GM23338 (cell line): Measurements from ENCODE around the gene TAGLN2. TPM values are rescaled to one million over a fixed set of nuclear protein-coding genes. Genes with fewer than 3 reads are reported as not detected.

Experiments
- ATAC-seq: fragments of 200-7000 bp; cut with Tn5 transposase; 3 replicates; pipeline ENCODE4 v1.9.1; 2020
- DNase-seq: peaks from one replicate; pipeline ENCODE4 v3.0.0-alpha.2; 2015; ENCODE audit warnings: low spot score
- H2AFZ ChIP-seq: fragments of 200-600 bp; sonication (generic); 2 replicates; pipeline ENCODE4 v1.8.0; 2016; ENCODE audit warnings: antibody characterized with exemption, mild to moderate bottlenecking, moderate library complexity
- H3F3A ChIP-seq: fragments of 200-600 bp; sonication (generic); replicated peaks from 2 replicates; pipeline ENCODE4 v1.8.0; 2017; ENCODE audit warnings: antibody characterized with exemption, mixed run types, low read depth
- H3K27ac ChIP-seq: fragments of 200-600 bp; sonication (generic); 2 replicates; pipeline ENCODE4 v1.6.1; 2016; ENCODE audit warnings: low read depth
- H3K27me3 ChIP-seq: fragments of 200-600 bp; sonication (generic); 2 replicates; pipeline ENCODE4 v1.8.0; 2016; ENCODE audit warnings: mild to moderate bottlenecking, mixed run types, moderate library complexity; ENCODE audit not compliant: insufficient read depth
- H3K36me3 ChIP-seq: fragments of 200-600 bp; sonication (generic); 2 replicates; pipeline ENCODE4 v1.8.0; 2016; ENCODE audit warnings: mild to moderate bottlenecking; ENCODE audit not compliant: insufficient read depth
- H3K4me1 ChIP-seq: fragments of 200-600 bp; sonication (generic); 2 replicates; pipeline ENCODE4 v1.8.0; 2016; ENCODE audit warnings: mild to moderate bottlenecking, moderate library complexity; ENCODE audit not compliant: insufficient read depth
- H3K4me2 ChIP-seq: fragments of 200-600 bp; sonication (generic); 2 replicates; pipeline ENCODE4 v1.7.1; 2017; ENCODE audit warnings: mixed run types
- H3K4me3 ChIP-seq: fragments of 200-600 bp; sonication (generic); 2 replicates; pipeline ENCODE4 v1.6.1; 2016; ENCODE audit warnings: mixed run types
- H3K79me2 ChIP-seq: fragments of 200-600 bp; sonication (generic); replicated peaks from 2 replicates; pipeline ENCODE4 v1.8.0; 2017; ENCODE audit warnings: mild to moderate bottlenecking; ENCODE audit not compliant: insufficient read depth
- H3K9me2 ChIP-seq: fragments of 200-600 bp; sonication (generic); 2 replicates; pipeline ENCODE4 v1.8.0; 2017; ENCODE audit not compliant: insufficient read depth
- H4K20me1 ChIP-seq: fragments of 200-600 bp; sonication (generic); replicated peaks from 2 replicates; pipeline ENCODE4 v1.8.0; 2017; ENCODE audit warnings: mild to moderate bottlenecking; ENCODE audit not compliant: insufficient read depth
- H3K27ac Mint-ChIP-seq: 2 replicates; pipeline ENCODE4 v1.8.0; 2020; ENCODE audit warnings: inconsistent platforms, mild to moderate bottlenecking, moderate library complexity, mixed read lengths
- H3K27me3 Mint-ChIP-seq: 3 replicates; pipeline ENCODE4 v1.8.0; 2022; ENCODE audit warnings: low read depth, mild to moderate bottlenecking, moderate library complexity, mixed read lengths, inconsistent platforms; ENCODE audit not compliant: insufficient read depth, poor library complexity
- H3K36me3 Mint-ChIP-seq: 3 replicates; pipeline ENCODE4 v1.8.0; 2021; ENCODE audit warnings: low read depth, mild to moderate bottlenecking, inconsistent platforms, moderate library complexity, mixed read lengths
- H3K4me1 Mint-ChIP-seq: 3 replicates; pipeline ENCODE4 v1.8.0; 2020; ENCODE audit warnings: mild to moderate bottlenecking, inconsistent platforms, mixed read lengths
- H3K4me3 Mint-ChIP-seq: 3 replicates; pipeline ENCODE4 v1.8.0; 2021; ENCODE audit warnings: moderate library complexity, mild to moderate bottlenecking, inconsistent platforms, mixed read lengths
- H3K9me3 Mint-ChIP-seq: 3 replicates; pipeline ENCODE4 v1.8.0; 2020; ENCODE audit warnings: moderate library complexity, mild to moderate bottlenecking, inconsistent platforms, mixed read lengths
- ETS1 ChIP-seq: IDR thresholded peaks from 2 replicates; pipeline ENCODE4 v1.6.1; 2016; ENCODE audit warnings: antibody characterized with exemption
- EZH2 ChIP-seq: fragments of 200-600 bp; sonication (generic); IDR thresholded peaks from one replicate; pipeline ENCODE4 v1.8.0; 2017; ENCODE audit warnings: antibody characterized with exemption, mild to moderate bottlenecking, low read depth; ENCODE audit not compliant: unreplicated experiment
- EZH2phosphoT487 ChIP-seq: fragments of 200-600 bp; sonication (generic); IDR thresholded peaks from one replicate; pipeline ENCODE4 v1.8.1; 2018; ENCODE audit warnings: antibody characterized with exemption; ENCODE audit not compliant: unreplicated experiment
- JUNB ChIP-seq: IDR thresholded peaks from one replicate; pipeline ENCODE4 v1.6.1; 2016; ENCODE audit warnings: antibody characterized with exemption; ENCODE audit not compliant: unreplicated experiment
- NANOG ChIP-seq: IDR thresholded peaks from 2 replicates; pipeline ENCODE4 v1.6.1; 2016; ENCODE audit warnings: antibody characterized with exemption, borderline replicate concordance
- POLR2AphosphoS5 ChIP-seq: IDR thresholded peaks from 2 replicates; pipeline ENCODE4 v1.6.1; 2016; ENCODE audit warnings: antibody characterized with exemption, low read depth
- REST ChIP-seq: IDR thresholded peaks from one replicate; pipeline ENCODE4 v1.6.1; 2018; ENCODE audit warnings: antibody characterized with exemption; ENCODE audit not compliant: unreplicated experiment
- STAT1 ChIP-seq: IDR thresholded peaks from one replicate; pipeline ENCODE4 v1.6.1; 2016; ENCODE audit warnings: antibody characterized with exemption; ENCODE audit not compliant: unreplicated experiment
- ZNF114 ChIP-seq: fragments of 250-450 bp; sonication (Bioruptor Pico); IDR thresholded peaks from 2 replicates; pipeline ENCODE4 v1.5.0; 2020; ENCODE audit warnings: mild to moderate bottlenecking, moderate library complexity
- ZNF331 ChIP-seq: fragments of 250-450 bp; sonication (Bioruptor Pico); IDR thresholded peaks from 2 replicates; pipeline ENCODE4 v1.5.0; 2020; ENCODE audit warnings: low read depth, mild to moderate bottlenecking, moderate library complexity
- ZNF462 ChIP-seq: fragments of 250-450 bp; sonication (Bioruptor Pico); IDR thresholded peaks from 2 replicates; pipeline ENCODE4 v1.5.0; 2020; ENCODE audit warnings: mild to moderate bottlenecking, moderate library complexity
- polyA plus RNA-seq: library from polyadenylated mRNA; unstranded; fragments of >200 nt; fragmentation: Nextera tagmentation; extraction: Ambion mirVana; gene quantifications from 2 replicates; pipeline ENCODE4 v1.2.1, GENCODE V29; 2016
- total RNA-seq: library from RNA; depleted of rRNA; stranded (reverse); fragments of >200 nt; shearing (Covaris generic); gene quantifications from 2 replicates; pipeline ENCODE4 v1.2.3, GENCODE V29; 2014

TAGLN2 gene
- total and polyA plus RNA-seq, 2 experiments from 2014 or later, result 58.2 to 60.1 TPM

- no peaks in the 10 kb centered on the region for H4K20me1 ChIP-seq
Observed at GRCh38 chr1:159873530-159874143, 51.7 kb downstream of the TAGLN2 start.

GRCh38 chr1:159872891-159873290, 52.4 kb downstream of the TAGLN2 start:
- Mint-ChIP-seq H3K4me1 (peaks cover 4% of the 10 kb centered on the region; the same call in 2 of the 3 replicates), H3K27me3 (peaks cover 3% of the 10 kb centered on the region), H3K9me3 (no peaks in the 10 kb centered on the region), H3K4me3 (no peak overlapping the region), H3K27ac (no peak overlapping the region; the same call in 1 of the 2 replicates), H3K36me3 (no peaks in the 10 kb centered on the region)
- Histone ChIP-seq H4K20me1 (no peaks in the 10 kb centered on the region), H3K4me2 (no peak overlapping the region), H3K9me2 (no peaks in the 10 kb centered on the region; the same call in 1 of the 2 replicates), H2AFZ (no peak overlapping the region), H3K27ac (no peak overlapping the region), H3K79me2 (no peaks in the 10 kb centered on the region), H3K4me3 (no peak overlapping the region), H3K4me1 (no peaks in the 10 kb centered on the region), H3K36me3 (no peaks in the 10 kb centered on the region; the same call in 1 of the 2 replicates), H3F3A (no peaks in the 10 kb centered on the region), H3K27me3 (no peaks in the 10 kb centered on the region)
- ATAC-seq (no peak), DNase-seq (peak; percentile 17)
- TF ChIP-seq POLR2AphosphoS5 (no peak), ZNF462 (CRISPR knock-in tag) (no peak), REST (no peak), NANOG (no peak), STAT1 (no peak), EZH2 (no peak), EZH2phosphoT487 (no peak), ZNF114 (CRISPR knock-in tag) (no peak), ZNF331 (no peak), ETS1 (no peak)

More at GRCh38 chr1:159873530-159874143, 51.7 kb downstream of the TAGLN2 start:
- H3K36me3 Mint-ChIP-seq, result no peaks in the 10 kb centered on the region
- Histone ChIP-seq H3K4me3 (no peak overlapping the region), H3K27me3 (no peaks in the 10 kb centered on the region), H3K4me1 (no peaks in the 10 kb centered on the region), H3K9me2 (no peaks in the 10 kb centered on the region; the same call in 1 of the 2 replicates), H3K27ac (no peak overlapping the region), H3K4me2 (no peak overlapping the region), H2AFZ (no peak overlapping the region), H3K36me3 (no peaks in the 10 kb centered on the region), H3K79me2 (no peaks in the 10 kb centered on the region), H3F3A (no peaks in the 10 kb centered on the region)
- no peaks in the 10 kb centered on the region for H3K9me3 Mint-ChIP-seq
- DNase-seq, result no peak
- no peak overlapping the region for H3K27ac Mint-ChIP-seq
- H3K27me3 Mint-ChIP-seq, result peaks cover 3% of the 10 kb centered on the region
- H3K4me3 Mint-ChIP-seq, result no peak overlapping the region
- no peak for TF ChIP-seq EZH2phosphoT487
- no peak for TF ChIP-seq JUNB
- no peak for TF ChIP-seq ZNF331
- peaks cover 4% of the 10 kb centered on the region; the same call in 2 of the 3 replicates for H3K4me1 Mint-ChIP-seq
- ATAC-seq, result no peak
